DND-41 (cell line): ENCODE results near the gene MMADHC.

Experiments used
- EZH2 ChIP-seq: IDR thresholded peaks from 3 replicates; pipeline ENCODE4 v1.6.1; 2012; ENCODE audit warnings: borderline replicate concordance, low read depth, mild to moderate bottlenecking, moderate library complexity, low read length, inconsistent platforms; ENCODE audit not compliant: severe bottlenecking
- TF ChIP-seq, protein P1 (sequence below): IDR thresholded peaks from 2 replicates; pipeline ENCODE4 v1.5.1; 2012; ENCODE audit warnings: borderline replicate concordance, low read length, moderate library complexity, mild to moderate bottlenecking; ENCODE audit not compliant: poor library complexity, severe bottlenecking; ENCODE audit errors: extremely low read depth

DNA sequence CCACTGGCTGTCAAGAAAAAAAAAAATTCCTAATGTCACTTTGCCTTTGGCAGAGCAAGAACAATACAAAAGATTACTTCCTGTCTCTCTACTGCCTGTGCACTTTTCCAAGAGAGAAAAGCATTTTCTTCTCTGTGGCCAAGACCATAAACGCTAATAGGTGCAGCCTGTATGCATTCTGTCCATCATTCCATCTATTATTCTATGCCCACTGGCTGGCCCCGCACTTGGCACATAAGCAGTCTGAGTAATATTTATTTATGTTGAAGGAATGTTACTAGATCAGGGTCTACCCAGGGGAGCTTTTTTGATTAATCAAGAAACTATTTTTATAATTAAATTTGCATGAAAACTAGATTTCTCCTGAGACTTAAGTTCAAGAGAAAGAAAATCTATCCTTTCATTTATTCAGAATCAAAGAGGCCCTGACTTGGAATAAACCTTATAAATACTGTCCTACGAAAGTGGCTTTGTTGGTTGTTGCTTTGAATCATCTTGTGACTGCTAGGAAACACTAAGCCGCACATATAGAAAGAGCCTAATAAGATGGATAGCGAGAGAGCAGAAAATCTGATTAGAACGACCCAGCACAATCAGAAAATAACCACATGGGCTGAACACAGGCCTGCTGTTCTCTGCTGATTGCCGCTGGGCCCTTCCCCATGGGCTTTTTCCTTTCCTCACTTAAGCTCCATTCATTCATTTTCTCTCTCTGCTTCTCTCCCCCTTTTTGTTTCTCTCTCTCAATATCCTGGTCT lies 59.4 kb downstream of the MMADHC start:
- TF ChIP-seq, protein P1, sequence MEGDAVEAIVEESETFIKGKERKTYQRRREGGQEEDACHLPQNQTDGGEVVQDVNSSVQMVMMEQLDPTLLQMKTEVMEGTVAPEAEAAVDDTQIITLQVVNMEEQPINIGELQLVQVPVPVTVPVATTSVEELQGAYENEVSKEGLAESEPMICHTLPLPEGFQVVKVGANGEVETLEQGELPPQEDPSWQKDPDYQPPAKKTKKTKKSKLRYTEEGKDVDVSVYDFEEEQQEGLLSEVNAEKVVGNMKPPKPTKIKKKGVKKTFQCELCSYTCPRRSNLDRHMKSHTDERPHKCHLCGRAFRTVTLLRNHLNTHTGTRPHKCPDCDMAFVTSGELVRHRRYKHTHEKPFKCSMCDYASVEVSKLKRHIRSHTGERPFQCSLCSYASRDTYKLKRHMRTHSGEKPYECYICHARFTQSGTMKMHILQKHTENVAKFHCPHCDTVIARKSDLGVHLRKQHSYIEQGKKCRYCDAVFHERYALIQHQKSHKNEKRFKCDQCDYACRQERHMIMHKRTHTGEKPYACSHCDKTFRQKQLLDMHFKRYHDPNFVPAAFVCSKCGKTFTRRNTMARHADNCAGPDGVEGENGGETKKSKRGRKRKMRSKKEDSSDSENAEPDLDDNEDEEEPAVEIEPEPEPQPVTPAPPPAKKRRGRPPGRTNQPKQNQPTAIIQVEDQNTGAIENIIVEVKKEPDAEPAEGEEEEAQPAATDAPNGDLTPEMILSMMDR, result no peak
- TF ChIP-seq EZH2, result no peak
